Endothelial cell of umbilical vein (primary cell): ENCODE data around the gene OSBPL1A. TPM values are rescaled to one million over a fixed set of nuclear protein-coding genes. Genes with fewer than 3 reads are reported as not detected.

Experiments used
- BruUV-seq: library from RNA; stranded (reverse); fragments of 400-500 nt; replicated peaks from 2 replicates; lab custom pipeline; 2021; lab: Mats Ljungman, UMichigan
- CTCF ChIA-PET: fragments of 300-600, 350-600 bp; sonication (Branson Sonifier 250); formaldehyde crosslinking; loops from one replicate; lab custom pipeline; 2021; ENCODE audit warnings: antibody characterized with exemption, inconsistent platforms; lab: Charles Lee
- POLR2A ChIA-PET: fragments of 300-600, 350-600 bp; sonication (Branson Sonifier 250); formaldehyde crosslinking; loops from one replicate; lab custom pipeline; 2021; ENCODE audit warnings: antibody characterized with exemption, inconsistent platforms; lab: Charles Lee
- DNase-seq: peaks from one replicate; pipeline ENCODE4 v3.0.0-alpha.2; 2011; ENCODE audit warnings: low read depth, low spot score
- FAIRE-seq: peaks from 2 replicates; lab custom pipeline; 2011; peaks lifted over from hg19 to GRCh38; lab: Jason Lieb, UNC
- H2AFZ ChIP-seq: 2 replicates; pipeline ENCODE4 v1.6.0; 2012; ENCODE audit warnings: low read depth, low read length, control low read depth, inconsistent platforms
- H3K27ac ChIP-seq: 2 replicates; pipeline ENCODE4 v1.5.1; 2011; ENCODE audit warnings: low read depth, mild to moderate bottlenecking, control low read depth, low read length, moderate library complexity; ENCODE audit not compliant: insufficient read depth
- H3K27me3 ChIP-seq, 2 experiments: 2 replicates each; pipeline versions ENCODE4 v1.6.0 to v1.6.1; 2011; ENCODE audit warnings: low read length in 2 of 2, mixed read lengths in 1 of 2; ENCODE audit not compliant: control insufficient read depth in 2 of 2, insufficient read depth in 2 of 2
- H3K36me3 ChIP-seq, 2 experiments: 2 replicates in 1 of 2; 3 replicates in 1 of 2; pipeline ENCODE4 v1.5.1; 2011; ENCODE audit warnings: low read length in 2 of 2, mild to moderate bottlenecking in 1 of 2, moderate library complexity in 1 of 2; ENCODE audit not compliant: control insufficient read depth in 2 of 2, insufficient read depth in 2 of 2; ENCODE audit errors: extremely low read depth in 1 of 2
- H3K4me1 ChIP-seq: 3 replicates; pipeline ENCODE4 v1.5.1; 2011; ENCODE audit warnings: mild to moderate bottlenecking, low read length; ENCODE audit not compliant: control insufficient read depth, insufficient read depth; ENCODE audit errors: extremely low read depth
- H3K4me2 ChIP-seq: 2 replicates; pipeline ENCODE4 v1.6.1; 2011; ENCODE audit warnings: low read length, control low read depth, mixed read lengths; ENCODE audit not compliant: insufficient read depth
- H3K4me3 ChIP-seq, 3 experiments: fragments of 200-600 bp in 1 of 3; sonication (generic), shearing (Covaris generic) in 1 of 3; replicated peaks in 1 of 3; 2 replicates each; pipeline ENCODE4 v1.5.1; 2011 to 2016; ENCODE audit warnings: control low read depth in 3 of 3, low read length in 3 of 3, mild to moderate bottlenecking in 2 of 3, inconsistent platforms in 1 of 3, low read depth in 1 of 3, moderate library complexity in 1 of 3; ENCODE audit not compliant: insufficient read depth in 1 of 3
- H3K79me2 ChIP-seq: 2 replicates; pipeline ENCODE4 v1.6.0; 2012; ENCODE audit warnings: low read length, inconsistent platforms; ENCODE audit not compliant: control insufficient read depth, insufficient read depth
- H3K9ac ChIP-seq: replicated peaks from 2 replicates; pipeline ENCODE3; 2011; ENCODE audit warnings: low read length, control low read depth; ENCODE audit not compliant: insufficient read depth; ENCODE audit errors: extremely low read depth
- H3K9me1 ChIP-seq: replicated peaks from 3 replicates; pipeline ENCODE4 v1.6.0; 2011; ENCODE audit warnings: mild to moderate bottlenecking, low read length; ENCODE audit not compliant: control insufficient read depth, insufficient read depth; ENCODE audit errors: extremely low read depth
- H3K9me3 ChIP-seq: replicated peaks from 2 replicates; pipeline ENCODE4 v1.5.1; 2012; ENCODE audit warnings: low read length, inconsistent platforms; ENCODE audit not compliant: control insufficient read depth, insufficient read depth
- H4K20me1 ChIP-seq: replicated peaks from 2 replicates; pipeline ENCODE3; 2011; ENCODE audit warnings: mild to moderate bottlenecking, low read length; ENCODE audit not compliant: control insufficient read depth, insufficient read depth; ENCODE audit errors: extremely low read depth
- FOS ChIP-seq: IDR thresholded peaks from 2 replicates; pipeline ENCODE4 v1.6.1; 2011; ENCODE audit warnings: mild to moderate bottlenecking, low read length, moderate library complexity, borderline replicate concordance; ENCODE audit not compliant: insufficient read depth
- GATA2 ChIP-seq: IDR thresholded peaks from 2 replicates; pipeline ENCODE4 v1.7.0; 2011; ENCODE audit warnings: low read depth, mild to moderate bottlenecking, moderate library complexity, mixed read lengths, low read length; ENCODE audit not compliant: insufficient read length, insufficient read depth
- JUN ChIP-seq: IDR thresholded peaks from 2 replicates; pipeline ENCODE4 v1.6.1; 2011; ENCODE audit warnings: borderline replicate concordance, low read depth; ENCODE audit not compliant: insufficient read length, insufficient read depth
- POLR2A ChIP-seq: IDR thresholded peaks from 2 replicates; pipeline ENCODE4 v1.6.1; 2012; ENCODE audit warnings: low read depth, mild to moderate bottlenecking, control low read depth, low read length
- POLR2AphosphoS5 ChIP-seq: IDR thresholded peaks from 2 replicates; pipeline ENCODE4 v1.6.1; 2012; ENCODE audit warnings: low read depth, mild to moderate bottlenecking, control low read depth, low read length, moderate library complexity; ENCODE audit not compliant: insufficient read depth
- dilution Hi-C: fragments of 300-500 bp; cut with MboI; formaldehyde crosslinking; loops from one replicate; pipeline ENCODE4 v1.15.0; 2019; ENCODE audit warnings: low sequenced_read_pairs; ENCODE audit not compliant: extremely low pct_ligation_motif_present
- intact Hi-C: fragments of 100-400 bp; cut with micrococcal nuclease; formaldehyde crosslinking; loops from one replicate; pipeline ENCODE4 v1.10.0; 2022
- polyA plus RNA-seq, 4 experiments: library from polyadenylated mRNA; depleted of rRNA in 3 of 4; stranded (reverse) in 3 of 4; unstranded in 1 of 4; fragments of >200 nt; gene quantifications; 2 replicates each; pipeline versions ENCODE4 v1.2.1 to v1.2.3, GENCODE V29; 2011 to 2012; ENCODE audit warnings: missing spikeins in 1 of 4
- total RNA-seq: library from RNA; stranded (reverse); gene quantifications from 2 replicates; pipeline ENCODE4 v1.2.3, GENCODE V29; 2021
- TF ChIP-seq, protein P1 (sequence below): IDR thresholded peaks from 2 replicates; pipeline ENCODE4 v1.6.1; 2011; ENCODE audit not compliant: insufficient read depth, insufficient read length
- TF ChIP-seq, protein P2 (sequence below), 2 donors: IDR thresholded peaks; 1 replicate in 1 of 2; 2 replicates in 1 of 2; pipeline ENCODE4 v1.5.1; 2011; ENCODE audit warnings: low read length in 2 of 2, mild to moderate bottlenecking in 2 of 2, moderate library complexity in 2 of 2, control low read depth in 1 of 2, inconsistent platforms in 1 of 2, low read depth in 1 of 2; ENCODE audit not compliant: insufficient read depth in 1 of 2; ENCODE audit errors: extremely low read depth in 1 of 2

The OSBPL1A gene
- total and polyA plus RNA-seq, 2 donors (not counting 3 experiments of a cell fraction or from before 2014, with no cell fraction given): 6.4 to 16.5 TPM

DNA sequence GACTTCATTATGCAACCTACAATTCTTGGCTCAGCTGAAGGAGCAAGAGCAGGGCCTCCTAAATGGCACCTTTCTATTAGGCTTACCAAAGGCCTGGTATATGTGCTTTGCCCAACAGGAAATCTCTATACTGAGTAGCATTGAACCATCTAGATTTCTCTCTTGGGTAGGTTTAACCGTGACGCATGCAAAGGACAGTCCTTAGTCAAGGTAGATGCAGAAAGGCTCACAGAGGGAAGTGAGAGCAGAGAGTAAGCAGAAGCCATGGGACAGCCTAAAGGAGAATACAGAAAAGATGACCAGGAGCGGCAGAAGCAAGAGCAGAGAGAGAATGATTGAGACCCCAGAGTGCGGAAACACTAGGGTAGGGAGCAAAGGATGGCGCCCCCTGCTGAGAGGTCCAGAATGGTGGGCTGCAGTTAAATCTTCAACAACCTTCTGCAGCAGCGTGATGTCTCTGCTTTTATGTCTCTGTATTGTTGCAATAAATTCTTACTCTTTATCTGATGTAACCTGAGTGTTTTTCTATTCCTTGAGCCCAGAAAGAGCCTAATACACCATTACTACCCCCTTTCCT is 4.7 kb upstream of the OSBPL1A start:
- peaks cover 6% of the 10 kb centered on the region for H3K4me1 ChIP-seq
- no peak overlapping the region for H3K4me2 ChIP-seq
- H2AFZ ChIP-seq: no peak overlapping the region
- peaks cover 8 to 9% of the 10 kb centered on the region in 2 experiments for H3K27me3 ChIP-seq
- intact Hi-C loops (no loop called here), dilution Hi-C loops (no loop called here)
- H3K79me2 ChIP-seq: no peaks in the 10 kb centered on the region
- BruUV-seq: no TSS peak
- FAIRE-seq (no peak), DNase-seq (no peak)
- H3K9me1 ChIP-seq: no peaks in the 10 kb centered on the region
- TF ChIP-seq GATA2 (no peak), POLR2A (no peak), POLR2AphosphoS5 (no peak), FOS (no peak), JUN (no peak)
- TF ChIP-seq, protein P1, sequence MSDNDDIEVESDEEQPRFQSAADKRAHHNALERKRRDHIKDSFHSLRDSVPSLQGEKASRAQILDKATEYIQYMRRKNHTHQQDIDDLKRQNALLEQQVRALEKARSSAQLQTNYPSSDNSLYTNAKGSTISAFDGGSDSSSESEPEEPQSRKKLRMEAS: no peak
- TF ChIP-seq, protein P2, sequence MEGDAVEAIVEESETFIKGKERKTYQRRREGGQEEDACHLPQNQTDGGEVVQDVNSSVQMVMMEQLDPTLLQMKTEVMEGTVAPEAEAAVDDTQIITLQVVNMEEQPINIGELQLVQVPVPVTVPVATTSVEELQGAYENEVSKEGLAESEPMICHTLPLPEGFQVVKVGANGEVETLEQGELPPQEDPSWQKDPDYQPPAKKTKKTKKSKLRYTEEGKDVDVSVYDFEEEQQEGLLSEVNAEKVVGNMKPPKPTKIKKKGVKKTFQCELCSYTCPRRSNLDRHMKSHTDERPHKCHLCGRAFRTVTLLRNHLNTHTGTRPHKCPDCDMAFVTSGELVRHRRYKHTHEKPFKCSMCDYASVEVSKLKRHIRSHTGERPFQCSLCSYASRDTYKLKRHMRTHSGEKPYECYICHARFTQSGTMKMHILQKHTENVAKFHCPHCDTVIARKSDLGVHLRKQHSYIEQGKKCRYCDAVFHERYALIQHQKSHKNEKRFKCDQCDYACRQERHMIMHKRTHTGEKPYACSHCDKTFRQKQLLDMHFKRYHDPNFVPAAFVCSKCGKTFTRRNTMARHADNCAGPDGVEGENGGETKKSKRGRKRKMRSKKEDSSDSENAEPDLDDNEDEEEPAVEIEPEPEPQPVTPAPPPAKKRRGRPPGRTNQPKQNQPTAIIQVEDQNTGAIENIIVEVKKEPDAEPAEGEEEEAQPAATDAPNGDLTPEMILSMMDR (IDR thresholded peaks at IDR 0.05; ENCODE audit: extremely low read depth in 1 of 2, insufficient read depth in 1 of 2, low read depth in 1 of 2, low read length in 2 of 2): peak; percentile 17 to 45
- no peak overlapping the region for H3K4me3 ChIP-seq
- no peak overlapping the region for H3K27ac ChIP-seq
- H3K36me3 ChIP-seq: no peaks in the 10 kb centered on the region
- H3K9ac ChIP-seq: no peak overlapping the region
- no peaks in the 10 kb centered on the region for H4K20me1 ChIP-seq
- H3K9me3 ChIP-seq: no peaks in the 10 kb centered on the region
- ChIA-PET POLR2A (no interaction called here), CTCF (interaction anchor here (1.1 to 2.7 kb wide), 2 partner anchors 29 to 42 kb away, joined by 3 to 18 read pairs; no protein-coding TSS in a partner anchor)
